HepG2 (cell line): ENCODE measurements around the gene PLXNA4.

Experiments used
- BHLHE40 ChIP-seq: IDR thresholded peaks from 2 replicates; pipeline ENCODE4 v1.6.1; 2011; ENCODE audit warnings: low read length, improper control_type of control experiment
- CTCF ChIP-seq: sonication (generic); formaldehyde crosslinking; IDR thresholded peaks from 2 replicates; pipeline ENCODE4 v1.5.0; 2020; ENCODE audit warnings: mild to moderate bottlenecking, missing genetic modification reagents, moderate library complexity
- ESRRA ChIP-seq: sonication (generic); formaldehyde crosslinking; IDR thresholded peaks from 2 replicates; pipeline ENCODE4 v1.5.1; 2020; ENCODE audit warnings: mild to moderate bottlenecking, low read depth, missing genetic modification reagents
- MTA1 ChIP-seq: sonication (generic); formaldehyde crosslinking; IDR thresholded peaks from 2 replicates; pipeline ENCODE4 v1.4.0; 2020; ENCODE audit warnings: missing genetic modification reagents, mild to moderate bottlenecking, borderline replicate concordance
- NFRKB ChIP-seq: fragments of 450-650 bp; IDR thresholded peaks from 2 replicates; pipeline ENCODE4 v1.6.1; 2017
- NPAS2 ChIP-seq: sonication (generic); formaldehyde crosslinking; IDR thresholded peaks from 2 replicates; pipeline ENCODE4 v1.8.0; 2022; ENCODE audit warnings: mild to moderate bottlenecking, missing genetic modification reagents, borderline replicate concordance
- RBAK ChIP-seq: sonication (generic); formaldehyde crosslinking; IDR thresholded peaks from 2 replicates; pipeline ENCODE4 v1.5.1; 2020; ENCODE audit warnings: mild to moderate bottlenecking, missing genetic modification reagents
- TFE3 ChIP-seq: IDR thresholded peaks from 2 replicates; pipeline ENCODE4 v1.6.1; 2016
- ZBTB4 ChIP-seq: sonication (generic); formaldehyde crosslinking; IDR thresholded peaks from 2 replicates; pipeline ENCODE4 v1.4.0; 2020; ENCODE audit warnings: missing genetic modification reagents, mild to moderate bottlenecking, borderline replicate concordance
- ZNF138 ChIP-seq: sonication (generic); formaldehyde crosslinking; IDR thresholded peaks from 2 replicates; pipeline ENCODE4 v1.5.0; 2020; ENCODE audit warnings: mild to moderate bottlenecking, low read depth, missing genetic modification reagents
- ZNF33A ChIP-seq: sonication (generic); formaldehyde crosslinking; IDR thresholded peaks from 2 replicates; pipeline ENCODE4 v1.5.1; 2020; ENCODE audit warnings: missing genetic modification reagents, mild to moderate bottlenecking, moderate library complexity, borderline replicate concordance

DNA sequence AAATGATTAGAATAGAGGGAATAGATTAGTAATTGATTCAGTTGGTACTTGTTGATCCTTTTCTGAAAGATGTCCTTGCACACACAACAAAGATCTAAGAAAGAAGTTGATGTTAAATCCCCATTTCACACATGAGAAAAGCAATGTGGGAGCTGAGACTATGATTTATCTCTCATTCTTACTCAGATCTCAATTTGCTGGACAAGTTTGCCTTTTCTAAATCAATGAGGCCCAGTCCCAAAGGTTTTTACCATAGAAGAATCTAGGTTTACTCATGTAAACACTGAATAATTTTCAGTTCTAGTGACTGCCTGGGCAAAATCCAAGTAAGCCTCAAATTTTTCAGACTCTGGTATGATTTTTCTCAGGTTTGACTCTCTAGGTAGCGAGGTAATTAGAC is 25.5 kb upstream of the PLXNA4 start:
- no peak for TF ChIP-seq TFE3 (CRISPR knock-in tag)
- no peak for TF ChIP-seq ZBTB4 (CRISPR knock-in tag)
- no peak for TF ChIP-seq ZNF138 (CRISPR knock-in tag)
- TF ChIP-seq BHLHE40, result no peak
- TF ChIP-seq ZNF33A, result no peak
- no peak for TF ChIP-seq NFRKB
- no peak for TF ChIP-seq CTCF
- no peak for TF ChIP-seq NPAS2 (CRISPR knock-in tag)
- no peak for TF ChIP-seq MTA1
- TF ChIP-seq ESRRA (CRISPR knock-in tag), result no peak
- TF ChIP-seq RBAK (CRISPR knock-in tag), result no peak
